GM21529 (cell line): ENCODE measurements around the gene MDK.
"Not testable (repeated sequence)": the region's sequence is repeated elsewhere in the genome, so short reads cannot be mapped to it uniquely, and the experiment has no call there.

ENCODE experiments used
- ATAC-seq: cut with Tn5 transposase; IDR thresholded peaks from one replicate; pipeline ENCODE4 v1.9.1; 2021; ENCODE audit not compliant: unreplicated experiment

MDK gene

GRCh38 chr11:46367244-46367915, 14.1 kb upstream of the MDK start:
- peak; percentile 77 for ATAC-seq

GRCh38 chr11:46367916-46368267, 13.6 kb upstream of the MDK start:
- ATAC-seq = no peak

DNA sequence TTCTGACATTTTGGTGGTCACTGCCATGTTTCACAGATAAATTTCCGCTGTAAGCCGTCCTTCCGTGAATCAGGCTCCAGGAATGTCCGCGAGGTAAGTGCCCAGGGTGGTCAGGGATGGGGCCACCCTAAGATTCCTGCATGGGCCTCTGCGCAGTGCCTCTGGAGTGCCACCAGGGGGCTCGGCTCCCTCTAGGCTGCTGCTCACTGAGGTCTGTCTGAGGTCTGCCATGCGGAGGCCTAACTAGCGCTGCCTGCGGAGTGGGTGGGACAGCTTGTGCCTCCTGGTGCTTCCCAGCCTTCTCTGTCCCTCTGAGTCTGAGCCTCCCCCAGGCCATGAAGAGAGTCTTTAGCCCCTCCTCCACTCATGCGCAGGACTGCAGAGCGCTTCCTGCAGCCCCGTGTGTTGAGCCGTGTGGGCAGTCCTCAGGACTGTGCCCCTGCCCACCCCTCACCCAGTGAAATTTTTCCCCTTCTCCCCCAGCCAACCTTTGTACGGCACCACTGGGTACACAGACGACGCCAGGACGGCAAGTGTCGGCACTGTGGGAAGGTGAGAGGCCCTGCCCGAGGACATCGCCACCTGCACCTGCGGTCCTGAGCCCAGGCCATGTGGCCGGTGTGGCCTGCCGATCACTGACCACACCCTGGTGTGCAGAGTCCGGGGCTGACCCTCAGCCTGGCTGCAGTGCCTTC, 11.9 kb upstream of the MDK start:
- peak; percentile 60 for ATAC-seq

DNA sequence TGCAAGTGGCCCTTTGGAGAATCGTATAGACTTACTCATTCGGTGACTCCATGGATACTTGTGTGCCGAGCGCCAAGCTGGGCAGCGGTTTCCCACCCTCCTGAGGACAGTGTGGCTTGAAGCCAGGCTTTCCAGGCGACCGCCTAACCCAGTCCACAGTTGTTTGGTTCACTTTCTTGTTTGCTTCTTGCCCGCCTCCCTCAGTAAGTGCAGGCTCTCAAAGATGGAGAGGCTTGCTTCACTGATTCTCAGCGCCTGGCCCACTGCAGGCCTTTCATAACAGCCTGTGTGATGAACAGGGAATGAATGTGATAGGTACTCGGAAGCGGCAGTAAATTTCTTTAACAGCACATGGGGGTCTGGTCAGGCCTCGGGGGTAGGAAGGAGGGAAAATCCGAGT, 11.2 kb upstream of the MDK start:
- no peak for ATAC-seq

GRCh38 chr11:46371262-46371661, 10.2 kb upstream of the MDK start:
- not testable (repeated sequence) for ATAC-seq

- ATAC-seq = no peak
Measured at GRCh38 chr11:46372086-46372485, 9.4 kb upstream of the MDK start.

- ATAC-seq = not testable (repeated sequence)
Measured at GRCh38 chr11:46372501-46372900, 9.0 kb upstream of the MDK start.

DNA sequence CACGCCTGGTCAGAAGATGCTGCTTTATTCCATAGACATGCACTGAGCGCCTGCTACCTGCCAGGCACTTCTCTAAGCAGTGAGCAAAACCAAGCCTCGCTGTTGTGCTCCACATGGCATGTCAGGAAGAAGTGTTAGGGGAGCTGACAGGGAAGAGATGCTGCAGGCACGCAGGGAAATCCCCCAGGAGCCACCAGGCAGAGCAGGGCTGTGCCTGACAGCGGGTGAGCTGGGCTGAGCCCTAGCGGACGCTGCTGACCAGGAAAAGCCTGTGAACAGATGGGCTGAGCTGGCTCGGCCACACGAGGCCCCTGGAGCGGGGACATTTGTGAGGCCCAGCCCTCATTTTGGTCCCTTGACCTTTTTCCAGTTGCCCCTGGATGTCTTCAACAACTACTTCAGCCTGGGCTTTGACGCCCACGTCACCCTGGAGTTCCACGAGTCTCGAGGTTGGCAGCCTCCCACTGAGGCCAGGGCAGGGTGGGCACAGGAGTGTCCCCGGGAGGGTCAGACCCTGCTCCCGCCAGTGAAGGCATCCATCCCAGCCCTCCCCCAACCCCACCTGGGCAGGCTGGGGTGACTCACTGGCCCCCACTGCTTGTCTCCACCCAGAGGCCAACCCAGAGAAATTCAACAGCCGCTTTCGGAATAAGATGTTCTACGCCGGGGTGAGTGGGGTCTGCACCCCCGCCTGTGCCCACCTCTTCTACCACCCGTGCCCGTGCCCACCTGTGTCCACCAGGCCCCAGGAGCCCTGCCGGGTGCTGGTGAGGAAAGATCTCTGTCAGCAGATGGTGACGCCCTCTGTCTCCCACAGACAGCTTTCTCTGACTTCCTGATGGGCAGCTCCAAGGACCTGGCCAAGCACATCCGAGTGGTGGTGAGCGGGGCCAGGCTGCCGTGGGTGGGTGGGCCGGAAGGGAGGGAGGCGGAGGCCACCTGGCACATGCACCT, 7.4 kb upstream of the MDK start:
- ATAC-seq = no peak

DNA sequence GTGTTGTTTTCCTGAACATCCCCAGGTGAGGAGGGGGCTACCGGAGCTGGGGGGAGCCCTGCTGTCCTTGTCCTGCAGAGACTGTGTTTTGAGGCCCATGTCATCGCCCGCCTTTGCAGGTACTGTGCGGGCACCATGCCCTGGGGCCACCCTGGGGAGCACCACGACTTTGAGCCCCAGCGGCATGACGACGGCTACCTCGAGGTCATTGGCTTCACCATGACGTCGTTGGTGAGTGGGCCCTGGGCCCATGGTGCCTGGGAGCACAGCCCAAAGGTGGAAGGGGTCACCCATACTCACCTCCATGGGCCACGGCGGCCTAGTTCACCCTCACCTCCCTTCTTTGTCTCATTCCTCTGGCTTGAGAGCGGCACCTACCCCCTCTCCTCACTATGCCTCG, 6.7 kb upstream of the MDK start:
- no peak for ATAC-seq

DNA sequence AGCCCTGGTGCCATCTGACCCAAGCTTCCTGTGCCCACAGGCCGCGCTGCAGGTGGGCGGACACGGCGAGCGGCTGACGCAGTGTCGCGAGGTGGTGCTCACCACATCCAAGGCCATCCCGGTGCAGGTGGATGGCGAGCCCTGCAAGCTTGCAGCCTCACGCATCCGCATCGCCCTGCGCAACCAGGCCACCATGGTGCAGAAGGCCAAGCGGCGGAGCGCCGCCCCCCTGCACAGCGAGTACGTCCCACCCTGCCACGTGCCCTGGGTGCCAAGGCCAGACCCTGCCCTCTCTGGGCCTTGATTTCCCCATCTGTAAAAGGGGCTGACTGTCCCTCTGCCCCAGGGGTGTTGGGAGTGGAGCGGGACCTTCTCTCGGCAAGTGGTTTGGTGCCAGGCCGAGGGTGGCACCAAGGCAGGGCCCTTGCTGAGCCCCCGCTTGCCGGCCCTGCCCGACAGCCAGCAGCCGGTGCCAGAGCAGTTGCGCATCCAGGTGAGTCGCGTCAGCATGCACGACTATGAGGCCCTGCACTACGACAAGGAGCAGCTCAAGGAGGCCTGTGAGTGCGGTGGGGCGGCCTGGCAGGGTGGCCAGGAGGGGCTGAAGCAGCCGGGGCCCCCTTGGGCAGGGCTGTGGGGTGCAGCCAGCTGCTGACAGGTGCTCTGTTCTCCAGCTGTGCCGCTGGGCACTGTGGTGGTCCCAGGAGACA, 5.9 kb upstream of the MDK start:
- ATAC-seq = no peak

DNA sequence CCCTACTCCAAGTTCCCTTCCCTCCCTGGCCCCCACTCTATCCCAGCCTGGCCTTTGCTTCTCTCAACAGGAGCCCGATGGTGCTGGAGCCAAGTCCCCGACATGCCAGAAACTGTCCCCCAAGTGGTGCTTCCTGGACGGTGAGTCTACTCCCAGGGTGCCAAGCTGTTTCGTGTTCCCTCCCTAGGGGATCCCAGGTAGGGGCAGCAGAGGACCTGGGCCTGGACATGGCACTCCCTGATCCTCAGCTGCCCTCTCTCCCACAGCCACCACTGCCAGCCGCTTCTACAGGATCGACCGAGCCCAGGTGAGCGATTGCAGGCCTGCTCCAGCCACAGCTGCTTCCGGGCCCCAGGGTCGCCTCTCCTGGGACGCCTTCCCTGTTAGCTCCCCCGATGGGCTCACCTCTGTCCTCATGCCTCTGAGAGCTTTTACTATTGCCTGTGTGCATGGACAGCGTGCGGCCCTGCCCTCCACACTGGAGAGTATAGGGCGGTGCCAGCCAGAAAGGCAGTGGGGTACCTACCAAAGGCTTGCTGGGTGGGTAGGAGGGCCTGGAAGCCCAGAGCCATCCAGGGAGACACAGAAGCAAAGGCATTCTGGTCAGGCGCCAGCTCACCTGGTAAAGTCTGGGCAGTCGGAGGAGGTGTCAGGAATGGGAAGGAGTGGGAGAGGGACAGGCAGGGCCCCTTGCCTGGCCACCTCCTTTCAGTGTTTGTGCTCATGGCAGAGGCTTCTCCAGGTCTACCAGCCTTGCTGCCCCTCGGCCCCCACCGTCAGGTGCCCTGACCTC, 5.0 kb upstream of the MDK start:
- ATAC-seq = no peak

- ATAC-seq = no peak
Measured at GRCh38 chr11:46377290-46377689, 4.2 kb upstream of the MDK start.

DNA sequence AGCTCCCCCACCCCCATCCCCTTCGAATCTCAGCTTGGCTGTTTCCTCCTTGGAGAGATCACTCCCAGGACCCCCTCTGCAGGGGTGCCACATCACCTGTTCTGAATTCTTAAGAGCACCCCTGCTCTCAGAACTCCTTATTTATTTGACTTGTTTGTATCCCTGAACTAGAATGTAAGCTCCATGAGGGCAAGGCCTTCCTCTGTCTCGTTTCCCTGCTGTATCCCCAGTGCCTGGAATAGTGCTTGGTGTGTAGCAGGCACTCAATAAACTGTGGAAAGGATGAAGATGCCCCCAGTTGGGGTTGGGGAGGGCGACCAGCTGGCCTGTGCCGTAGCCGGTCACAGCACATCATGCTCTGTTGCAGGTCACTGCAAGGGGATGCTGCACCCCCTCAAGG, 3.6 kb upstream of the MDK start:
- no peak for ATAC-seq

- ATAC-seq = no peak
Measured at GRCh38 chr11:46378296-46378695, 3.2 kb upstream of the MDK start.

DNA sequence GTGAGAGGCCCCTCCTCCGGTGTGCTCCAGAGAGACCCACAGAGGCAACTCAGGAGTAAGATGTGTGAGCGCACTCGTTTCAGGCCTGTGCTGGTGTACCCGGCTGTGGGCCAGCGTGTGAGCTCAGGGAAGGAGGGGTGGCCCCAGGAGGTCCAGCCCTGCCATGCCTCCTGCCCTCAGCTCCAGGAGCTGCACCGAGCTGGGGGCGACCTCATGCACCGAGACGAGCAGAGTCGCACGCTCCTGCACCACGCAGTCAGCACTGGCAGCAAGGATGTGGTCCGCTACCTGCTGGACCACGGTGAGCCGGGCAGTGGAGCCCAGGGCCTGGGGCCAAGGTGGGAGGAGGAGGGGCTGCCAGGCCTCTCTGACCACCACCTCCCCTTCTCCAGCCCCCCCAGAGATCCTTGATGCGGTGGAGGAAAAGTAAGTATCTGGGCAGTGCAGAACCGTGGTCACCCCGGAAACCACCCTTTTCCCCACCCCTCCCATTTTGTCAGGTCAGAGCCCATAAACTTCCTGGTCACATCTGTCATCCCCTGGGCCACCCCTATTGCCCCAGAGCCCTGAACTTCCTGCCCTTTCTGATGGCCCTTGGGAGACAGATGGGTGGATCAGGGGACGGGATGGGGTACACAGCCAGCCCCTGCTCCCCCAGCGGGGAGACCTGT, 2.5 kb upstream of the MDK start:
- no peak for ATAC-seq

- ATAC-seq = not testable (repeated sequence)
Measured at GRCh38 chr11:46379482-46380293, 1.8 kb upstream of the MDK start.

DNA sequence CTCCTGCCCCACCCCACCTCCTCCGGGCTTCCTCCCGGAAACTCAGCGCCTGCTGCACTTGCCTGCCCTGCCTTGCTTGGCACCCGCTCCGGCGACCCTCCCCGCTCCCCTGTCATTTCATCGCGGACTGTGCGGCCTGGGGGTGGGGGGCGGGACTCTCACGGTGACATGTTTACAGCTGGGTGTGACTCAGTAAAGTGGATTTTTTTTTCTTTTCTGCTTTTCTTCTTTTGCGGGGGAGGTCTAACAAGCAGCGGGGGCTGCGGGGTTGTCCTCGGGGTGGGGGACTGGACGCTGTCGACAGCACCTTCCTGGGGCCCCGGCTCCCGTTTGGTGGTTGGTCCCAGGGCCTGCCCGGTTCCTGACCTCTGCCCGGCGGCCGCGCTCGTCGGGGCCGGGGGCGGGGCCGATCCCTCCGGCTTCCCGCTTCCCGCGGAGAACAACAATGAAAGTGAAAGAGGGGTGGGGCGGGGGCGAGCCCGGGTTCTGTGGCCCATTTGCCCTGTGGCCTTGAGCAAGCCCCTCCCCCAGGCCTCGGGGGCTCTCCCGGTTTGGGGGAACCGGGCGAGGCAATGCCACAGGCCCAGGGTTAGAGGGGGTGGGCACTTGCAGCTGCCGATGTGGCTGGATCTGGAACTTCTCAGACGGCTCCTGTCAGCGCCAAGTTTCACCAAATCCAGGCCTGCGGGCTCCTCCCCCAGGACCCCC, 975 bp upstream of the MDK start:
- ATAC-seq = peak; percentile 44
